Skin of body (tissue), 2 donors: ENCODE measurements around the gene TYMP. TPM values are rescaled to one million over a fixed set of nuclear protein-coding genes. Genes with fewer than 3 reads are reported as not detected.
"Not testable (repeated sequence)": the region's sequence is repeated elsewhere in the genome, so short reads cannot be mapped to it uniquely, and the experiment has no call there.

Experiments used
- DNase-seq: peaks from one replicate; lab custom pipeline; 2025; lab: John Stamatoyannopoulos, UW
- total RNA-seq: library from RNA; depleted of rRNA; stranded (reverse); fragments of >200 nt; gene quantifications from one replicate; pipeline ENCODE4 v1.2.3, GENCODE V29; 2014

TYMP gene
- total RNA-seq, 1 donor from 2014 or later = 16.3 TPM

DNA sequence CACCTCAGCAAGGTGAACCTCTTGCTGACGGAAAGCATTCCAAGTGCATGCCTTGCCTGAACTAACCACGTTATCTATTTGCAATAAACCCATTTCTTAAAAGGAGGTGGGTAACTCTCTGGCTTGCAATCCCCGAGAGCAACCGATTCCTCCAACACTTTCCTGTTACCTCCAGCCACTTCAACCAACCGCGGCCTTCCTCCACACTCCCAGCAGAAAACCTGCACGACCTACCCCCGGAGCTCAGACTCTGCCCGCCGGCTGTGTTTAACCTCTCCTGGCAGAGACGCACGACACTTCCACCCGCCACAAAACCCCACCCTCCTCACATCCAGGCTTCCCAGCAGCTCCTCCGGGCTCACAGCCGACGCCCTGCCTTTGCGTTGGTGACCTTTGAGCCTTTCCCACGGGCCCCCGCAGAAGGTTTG is 5.1 kb downstream of the TYMP start:
- DNase-seq = no peak

DNA sequence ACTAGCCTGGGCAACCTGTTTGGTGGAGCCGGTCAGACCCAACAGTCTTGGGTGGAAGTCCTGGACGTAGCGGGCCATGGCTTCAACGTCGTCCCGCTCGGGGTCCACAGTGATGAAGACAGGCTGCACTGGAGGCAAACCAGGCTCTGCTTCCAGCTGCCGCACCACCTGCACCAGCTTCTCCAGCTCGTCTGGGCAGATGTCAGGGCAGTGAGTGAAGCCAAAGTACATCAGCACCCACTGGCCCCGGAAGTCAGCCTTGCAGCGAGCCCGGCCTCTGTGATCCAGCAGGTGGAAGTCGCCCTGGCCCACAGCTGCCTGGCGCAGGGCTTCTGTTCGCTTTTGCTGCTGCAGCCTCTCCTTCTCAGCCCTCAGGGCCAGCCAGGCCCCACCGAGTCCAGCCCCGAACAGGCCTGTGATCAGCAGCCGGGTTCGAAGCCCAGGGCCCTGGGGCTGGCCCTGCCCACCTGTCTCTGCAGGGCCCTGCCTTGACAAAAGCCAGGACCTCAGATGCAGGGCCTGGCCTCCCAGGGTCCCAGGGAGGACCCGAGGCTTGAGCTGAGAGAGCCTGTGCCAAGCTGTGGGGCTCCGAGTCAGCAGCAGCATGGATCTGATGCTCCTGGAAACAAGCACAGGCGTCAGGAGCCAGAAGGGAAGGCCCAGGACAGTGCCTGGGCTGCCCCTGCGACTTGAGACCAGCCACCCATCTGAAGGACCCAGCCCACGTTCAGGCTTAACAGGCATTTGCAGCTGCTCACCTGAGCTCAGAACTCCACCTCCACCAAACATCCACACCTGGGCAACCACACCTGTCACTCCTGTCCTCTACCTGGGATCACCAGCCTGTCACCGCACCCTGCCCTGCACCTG is 5.8 kb downstream of the TYMP start:
- DNase-seq = no peak

DNA sequence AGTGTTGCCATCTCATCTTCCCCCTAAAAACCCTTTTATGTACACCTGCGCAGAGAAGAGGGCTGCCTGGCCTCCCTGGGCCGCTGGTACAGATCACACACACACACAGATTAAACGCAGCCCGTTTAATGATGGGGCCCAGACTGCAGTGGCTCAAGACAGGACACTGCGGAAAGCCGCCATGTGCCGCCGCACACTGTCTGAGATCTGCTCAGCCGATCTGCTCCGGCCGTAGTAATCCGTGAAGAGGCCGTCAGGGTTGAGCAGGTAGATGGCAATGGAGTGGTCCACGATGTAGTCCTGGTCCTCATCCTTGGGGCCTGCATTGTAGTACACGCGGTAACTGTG is 6.4 kb downstream of the TYMP start:
- DNase-seq = no peak

DNA sequence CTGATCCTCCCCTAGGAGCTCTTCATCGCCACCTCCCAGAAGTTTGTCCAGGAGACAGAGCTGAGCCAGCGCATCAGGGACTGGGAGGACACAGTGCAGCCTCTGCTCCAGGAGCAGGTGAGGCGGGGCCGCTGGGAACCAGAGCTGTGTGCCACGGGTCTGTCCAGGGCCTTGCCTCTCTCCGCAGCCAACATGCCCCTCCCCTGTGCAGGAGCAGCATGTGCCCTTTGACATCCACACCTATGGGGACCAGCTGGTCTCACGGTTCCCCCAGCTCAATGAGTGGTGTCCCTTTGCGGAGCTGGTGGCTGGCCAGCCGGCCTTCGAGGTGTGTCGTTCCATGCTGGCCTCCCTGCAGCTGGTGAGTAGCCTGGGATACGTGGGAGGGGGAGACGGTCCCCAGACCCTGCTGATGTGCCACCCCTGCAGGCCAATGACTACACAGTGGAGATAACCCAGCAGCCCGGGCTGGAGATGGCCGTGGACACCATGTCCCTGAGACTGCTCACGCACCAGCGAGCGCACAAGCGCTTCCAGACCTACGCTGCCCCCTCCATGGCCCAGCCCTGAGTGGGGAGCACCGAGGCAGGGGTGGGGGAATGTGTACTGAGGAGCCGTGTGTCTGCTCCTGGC is 6.9 kb downstream of the TYMP start:
- DNase-seq = no peak

DNA sequence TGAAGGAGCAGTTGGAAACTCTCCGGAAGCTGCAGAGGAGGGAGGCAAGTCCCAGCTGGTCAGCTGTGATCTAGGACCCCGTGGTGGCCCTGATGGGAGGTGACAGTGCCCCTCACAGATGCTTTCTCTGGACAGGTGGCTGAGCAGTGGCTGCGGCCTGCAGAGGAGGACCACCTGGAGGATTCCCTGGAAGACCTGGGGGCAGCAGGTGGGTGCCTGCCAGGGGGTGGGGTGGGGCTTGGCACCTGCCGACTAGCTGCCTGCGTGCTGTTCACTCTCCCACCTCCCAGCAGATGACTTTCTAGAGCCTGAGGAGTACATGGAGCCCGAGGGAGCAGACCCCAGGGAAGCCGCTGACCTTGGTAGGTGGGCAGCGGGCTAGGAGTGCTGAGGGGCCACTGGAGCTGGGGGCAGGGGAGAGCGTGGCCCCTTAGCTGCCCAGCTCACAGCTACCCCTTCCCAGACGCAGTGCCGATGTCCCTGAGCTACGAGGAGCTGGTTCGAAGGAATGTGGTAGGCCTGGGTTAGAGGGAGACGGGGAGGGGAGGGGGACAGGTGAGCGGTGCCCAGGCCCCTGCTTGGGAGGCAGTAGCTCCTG is 7.5 kb downstream of the TYMP start:
- no peak for DNase-seq

DNA sequence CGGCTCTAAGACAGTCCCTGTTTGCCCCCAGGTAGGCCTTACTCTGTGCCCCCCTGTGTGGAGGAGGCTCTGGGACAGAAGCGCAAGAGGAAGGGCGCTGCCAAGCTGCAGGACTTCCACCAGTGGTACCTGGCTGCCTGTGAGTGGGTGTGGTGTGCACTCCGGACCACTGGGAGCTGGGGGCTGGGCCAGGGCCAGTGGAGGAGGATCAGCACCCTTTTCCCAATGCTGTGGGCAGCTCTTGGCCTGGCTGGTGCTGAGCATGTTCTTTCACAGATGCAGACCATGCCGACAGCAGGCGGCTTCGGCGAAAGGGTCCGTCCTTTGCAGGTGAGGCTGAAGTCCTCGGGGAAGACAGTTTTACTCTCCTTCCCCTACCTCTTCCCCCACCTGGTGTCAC is 8.1 kb downstream of the TYMP start:
- DNase-seq = no peak

DNA sequence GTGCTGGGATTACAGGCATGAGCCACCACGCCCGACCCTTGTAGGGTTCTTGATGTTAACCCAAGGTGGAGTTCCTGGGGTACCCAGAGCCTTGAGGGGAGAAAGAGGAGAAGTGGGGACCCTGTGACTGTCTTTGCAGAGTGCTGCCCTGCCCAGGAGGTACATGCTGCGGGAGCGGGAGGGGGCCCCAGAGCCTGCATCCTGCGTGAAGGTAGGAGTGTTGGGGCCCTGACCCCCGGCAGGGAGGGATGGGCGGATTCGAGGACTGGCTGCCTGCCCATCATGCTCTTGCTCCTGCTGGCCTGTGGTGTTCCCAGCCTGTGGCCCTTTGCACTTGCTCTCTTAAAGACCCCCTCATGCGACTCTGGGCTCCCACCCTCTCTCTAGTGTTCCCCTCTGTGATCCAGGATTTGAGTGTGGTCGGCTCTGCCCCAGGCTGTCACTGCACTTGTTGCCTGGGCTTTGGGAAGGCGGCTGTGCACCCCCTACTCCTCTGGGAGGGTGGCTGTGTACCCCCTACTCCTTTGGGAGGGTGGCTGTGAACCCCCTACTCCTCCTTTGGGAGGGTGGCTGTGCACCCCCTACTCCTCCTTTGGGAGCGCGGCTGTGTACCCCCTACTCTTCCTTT is 8.9 kb downstream of the TYMP start:
- no peak for DNase-seq

DNA sequence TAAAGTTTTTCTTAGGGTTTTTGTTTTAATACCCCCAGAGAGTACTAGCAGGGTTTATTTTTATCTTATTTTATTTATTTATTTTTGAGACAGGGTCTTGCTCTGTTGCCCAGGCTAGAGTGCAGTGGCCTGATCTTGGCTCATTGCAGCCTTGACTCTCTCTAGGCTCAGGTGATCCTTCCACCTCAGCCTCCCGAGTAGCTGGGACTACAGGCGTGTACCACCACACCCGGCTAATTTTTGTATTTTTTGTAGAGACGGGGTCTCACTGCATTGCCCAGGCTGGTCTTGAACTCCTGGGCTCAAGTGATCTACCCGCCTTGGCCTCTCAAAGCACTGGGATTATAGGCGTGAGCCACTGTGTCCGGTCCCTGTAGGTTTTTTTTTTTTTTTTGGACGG is 9.6 kb downstream of the TYMP start:
- not testable (repeated sequence) for DNase-seq

DNA sequence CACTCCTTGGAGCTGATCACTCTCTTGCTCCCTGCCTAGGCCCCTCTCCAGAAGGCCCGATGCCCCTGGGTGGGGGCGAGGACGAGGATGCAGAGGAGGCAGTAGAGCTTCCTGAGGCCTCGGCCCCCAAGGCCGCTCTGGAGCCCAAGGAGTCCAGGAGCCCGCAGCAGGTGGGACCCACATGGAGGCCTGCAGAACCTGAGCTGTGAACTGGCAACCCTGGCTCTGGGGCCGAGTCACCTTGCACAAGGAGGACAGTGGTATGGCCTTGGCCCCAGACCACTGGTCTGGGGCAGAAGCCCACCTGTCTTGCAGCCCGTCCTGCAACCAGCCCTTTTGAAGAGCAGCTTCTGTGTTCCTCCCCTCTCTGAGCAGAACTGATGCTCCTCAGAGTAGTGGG is 10.7 kb downstream of the TYMP start:
- DNase-seq = no peak

DNA sequence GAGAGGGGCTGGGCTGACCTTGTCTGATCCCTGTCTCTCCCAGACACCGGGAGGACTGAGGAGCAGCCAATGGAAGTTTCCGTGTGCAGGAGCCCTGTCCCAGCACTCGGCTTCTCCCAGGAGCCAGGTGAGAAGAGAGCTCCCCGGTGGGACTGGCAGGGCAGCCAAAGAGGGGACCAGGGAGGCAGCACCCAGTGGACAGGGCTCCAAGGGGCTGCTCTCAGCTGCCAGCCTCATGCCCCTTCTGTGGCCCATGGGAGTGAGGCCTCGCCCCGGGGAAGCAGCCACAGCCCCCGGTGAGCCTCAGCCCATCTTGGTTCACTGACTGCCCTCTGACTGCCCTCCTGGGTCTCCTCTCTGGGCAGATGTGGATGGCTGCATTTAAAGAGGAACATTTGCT is 11.2 kb downstream of the TYMP start:
- DNase-seq = no peak

DNA sequence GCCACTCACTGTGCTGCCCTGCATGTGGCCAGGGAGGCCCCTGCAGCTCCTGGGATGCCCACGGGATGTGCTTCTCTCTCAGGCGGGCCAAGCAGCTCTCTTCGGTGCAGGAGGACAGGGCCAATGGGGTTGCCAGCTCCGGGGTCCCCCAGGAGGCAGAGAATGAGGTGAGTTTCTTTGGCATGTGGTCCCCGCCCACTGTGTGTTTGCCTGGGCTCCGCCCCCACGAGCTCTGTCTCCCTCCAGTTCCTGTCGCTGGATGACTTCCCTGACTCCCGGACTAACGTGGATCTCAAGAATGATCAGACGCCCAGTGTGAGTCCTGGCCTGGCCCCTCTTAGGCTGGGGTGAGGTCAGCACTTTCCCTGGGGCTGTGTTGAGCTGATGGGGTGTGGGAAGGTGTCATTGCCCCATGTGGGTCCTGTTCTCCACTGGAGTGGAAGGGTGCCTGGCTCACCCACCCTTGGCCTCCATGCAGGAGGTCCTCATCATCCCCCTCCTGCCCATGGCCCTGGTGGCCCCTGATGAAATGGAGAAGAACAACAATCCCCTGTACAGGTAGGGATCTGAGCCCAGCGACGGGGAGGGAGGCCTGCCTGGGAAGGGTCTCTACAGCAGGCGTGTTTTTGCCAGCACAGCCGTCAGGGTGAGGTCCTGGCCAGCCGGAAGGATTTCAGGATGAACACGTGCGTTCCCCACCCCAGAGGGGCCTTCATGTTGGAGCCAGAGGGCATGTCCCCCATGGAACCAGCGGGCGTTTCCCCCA is 12.1 kb downstream of the TYMP start:
- DNase-seq = no peak

DNA sequence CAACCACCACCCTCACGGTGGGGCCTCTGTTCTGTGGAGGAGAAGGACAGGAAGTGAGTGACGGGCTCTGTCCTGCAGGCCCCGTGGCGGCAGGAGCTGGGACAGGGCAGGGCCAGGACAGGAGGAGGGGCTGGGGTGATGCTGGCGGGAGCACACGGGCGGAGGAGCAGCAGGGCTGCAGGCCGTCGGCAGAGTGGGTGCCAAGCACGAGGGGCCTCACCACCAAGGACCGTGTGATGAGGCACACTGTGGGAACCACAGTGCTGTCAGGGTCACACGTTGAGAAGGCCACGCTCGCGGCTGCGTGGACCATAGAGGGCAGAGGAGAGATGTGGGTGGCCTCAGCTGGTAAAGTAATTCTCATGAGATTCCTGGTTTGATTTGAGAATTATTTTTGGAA is 12.9 kb downstream of the TYMP start:
- no peak for DNase-seq

DNA sequence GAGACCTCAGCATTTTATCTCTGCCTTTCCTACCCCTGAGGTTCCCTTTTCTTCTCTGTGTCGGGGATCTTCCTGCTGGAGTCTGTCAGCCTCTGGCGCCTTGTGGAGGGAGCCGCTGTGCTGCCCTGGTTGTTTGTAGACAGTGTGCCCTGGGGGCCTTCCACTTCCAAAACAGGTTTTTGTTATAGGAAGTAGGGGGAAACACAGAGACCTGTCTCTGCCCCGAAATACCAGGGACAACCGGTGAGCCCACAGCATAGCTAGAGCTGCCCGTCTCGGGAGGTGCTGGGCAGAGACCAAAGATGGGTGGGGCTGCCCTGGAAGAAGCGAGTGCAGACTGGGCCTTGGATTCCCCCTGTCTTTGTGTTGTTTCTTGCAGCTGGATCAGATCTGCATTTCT is 13.7 kb downstream of the TYMP start:
- DNase-seq = no peak

DNA sequence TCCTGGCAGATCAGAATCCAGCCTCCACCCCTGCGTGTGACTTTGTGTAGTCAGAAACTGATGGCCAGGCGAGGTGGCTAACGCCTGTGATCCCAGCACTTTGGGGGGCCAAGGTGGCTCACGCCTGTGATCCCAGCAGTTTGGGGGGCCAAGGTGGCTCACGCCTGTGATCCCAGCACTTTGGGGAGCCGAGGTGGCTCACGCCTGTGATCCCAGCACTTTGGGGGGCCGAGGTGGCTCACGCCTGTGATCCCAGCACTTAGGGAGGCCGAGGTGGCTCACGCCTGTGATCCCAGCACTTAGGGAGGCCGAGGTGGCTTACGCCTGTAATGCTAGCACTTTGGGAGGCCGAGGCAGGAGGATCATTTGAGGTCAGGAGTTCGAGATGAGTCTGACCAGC is 16.6 kb downstream of the TYMP start:
- DNase-seq = no peak

DNA sequence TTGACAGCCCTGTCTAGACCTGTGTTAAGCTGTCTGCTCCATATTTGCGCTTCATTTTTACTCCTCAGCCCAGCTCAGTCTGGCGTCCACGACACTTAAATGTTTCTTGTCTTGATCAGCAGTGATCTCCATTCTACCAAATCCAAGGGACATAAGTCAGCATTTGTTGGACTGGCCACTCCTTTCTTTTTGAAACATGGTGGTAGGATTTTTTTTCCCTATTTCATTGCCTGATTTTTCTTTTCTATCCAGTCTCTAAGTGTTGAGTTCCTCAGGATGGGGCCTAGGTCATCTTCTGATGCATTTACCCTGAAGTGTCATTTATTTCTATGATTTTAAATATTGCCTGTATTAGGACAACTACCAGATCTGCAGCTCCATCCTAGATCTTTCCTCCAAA is 20.9 kb downstream of the TYMP start:
- no peak for DNase-seq

DNA sequence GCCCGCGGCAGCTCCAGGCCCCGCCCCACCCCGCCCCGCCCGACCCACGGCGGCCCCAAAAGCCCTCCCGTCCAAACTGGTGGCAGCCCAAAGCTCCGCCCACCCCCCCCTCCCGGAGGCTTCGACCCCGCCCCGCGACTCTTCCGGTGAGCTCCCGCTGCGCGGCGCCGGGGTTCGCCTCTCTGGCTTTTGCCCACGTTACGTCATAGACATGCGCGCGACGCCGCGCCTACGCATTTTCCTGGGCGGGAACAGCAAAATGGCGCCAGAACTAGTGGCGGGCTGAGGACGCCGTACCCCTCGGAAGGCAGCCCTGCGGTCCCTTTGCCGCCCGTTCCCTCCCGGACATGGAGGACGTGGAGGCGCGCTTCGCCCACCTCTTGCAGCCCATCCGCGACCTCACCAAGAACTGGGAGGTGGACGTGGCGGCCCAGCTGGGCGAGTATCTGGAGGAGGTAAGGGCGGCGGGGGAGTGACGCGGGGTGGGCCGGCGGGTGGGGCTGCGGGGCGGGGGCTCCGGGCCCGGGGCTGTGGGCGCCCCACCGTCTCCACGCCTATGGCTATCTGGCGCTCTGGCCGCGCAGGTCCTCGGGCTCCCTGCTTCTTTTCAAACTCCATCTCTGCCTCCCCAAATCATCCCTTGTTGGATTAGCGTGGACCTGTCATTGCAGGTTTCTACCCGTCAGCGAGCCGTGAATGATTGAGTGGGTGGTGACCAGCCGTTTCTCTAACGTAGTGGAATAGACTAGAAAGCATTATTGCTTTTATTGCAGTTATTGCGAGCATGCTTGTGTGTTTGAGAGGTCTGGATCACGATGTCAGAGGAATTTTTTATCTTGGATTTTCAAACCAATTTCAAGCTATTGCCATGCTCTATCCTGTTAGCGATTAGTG is 21.6 kb downstream of the TYMP start, which contains the start of gene NCAPH2:
TSS of gene NCAPH2 (plus strand) at position 234 of the 894 bp plus-strand sequence. CDS start at position 348, 114 bp downstream.
- DNase-seq = peak; percentile 97

DNA sequence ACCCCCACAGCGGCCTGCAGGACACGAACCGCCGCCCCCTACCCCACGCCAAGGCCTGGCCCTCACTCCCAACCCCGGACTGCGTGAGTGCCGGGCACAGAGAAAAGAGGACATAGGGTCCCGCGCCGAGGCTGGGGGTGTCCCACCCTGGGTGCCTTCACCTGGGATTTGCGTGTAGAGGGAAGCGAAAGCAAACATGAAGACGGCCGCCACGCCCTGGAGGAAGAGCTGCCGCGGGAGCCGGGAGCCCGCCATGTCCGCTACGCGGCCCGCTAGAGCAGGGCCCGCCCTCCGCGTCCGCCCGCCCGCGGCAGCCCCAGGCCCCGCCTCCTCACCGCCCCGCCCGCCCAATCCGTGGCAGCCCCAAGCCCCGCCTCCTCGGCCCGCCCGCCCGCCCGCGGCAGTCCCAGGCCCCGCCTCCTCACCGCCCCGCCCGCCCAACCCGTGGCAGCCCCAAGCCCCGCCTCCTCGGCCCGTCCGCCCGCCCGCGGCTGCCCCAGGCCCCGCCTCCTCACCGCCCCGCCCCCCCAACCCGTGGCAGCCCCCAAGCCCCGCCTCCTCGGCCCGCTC is 22.3 kb downstream of the TYMP start, which contains the start of gene LMF2:
TSS of gene LMF2 (minus strand) at position 282 of the 570 bp plus-strand sequence. CDS start at position 255, 27 bp downstream.
- DNase-seq = no peak

DNA sequence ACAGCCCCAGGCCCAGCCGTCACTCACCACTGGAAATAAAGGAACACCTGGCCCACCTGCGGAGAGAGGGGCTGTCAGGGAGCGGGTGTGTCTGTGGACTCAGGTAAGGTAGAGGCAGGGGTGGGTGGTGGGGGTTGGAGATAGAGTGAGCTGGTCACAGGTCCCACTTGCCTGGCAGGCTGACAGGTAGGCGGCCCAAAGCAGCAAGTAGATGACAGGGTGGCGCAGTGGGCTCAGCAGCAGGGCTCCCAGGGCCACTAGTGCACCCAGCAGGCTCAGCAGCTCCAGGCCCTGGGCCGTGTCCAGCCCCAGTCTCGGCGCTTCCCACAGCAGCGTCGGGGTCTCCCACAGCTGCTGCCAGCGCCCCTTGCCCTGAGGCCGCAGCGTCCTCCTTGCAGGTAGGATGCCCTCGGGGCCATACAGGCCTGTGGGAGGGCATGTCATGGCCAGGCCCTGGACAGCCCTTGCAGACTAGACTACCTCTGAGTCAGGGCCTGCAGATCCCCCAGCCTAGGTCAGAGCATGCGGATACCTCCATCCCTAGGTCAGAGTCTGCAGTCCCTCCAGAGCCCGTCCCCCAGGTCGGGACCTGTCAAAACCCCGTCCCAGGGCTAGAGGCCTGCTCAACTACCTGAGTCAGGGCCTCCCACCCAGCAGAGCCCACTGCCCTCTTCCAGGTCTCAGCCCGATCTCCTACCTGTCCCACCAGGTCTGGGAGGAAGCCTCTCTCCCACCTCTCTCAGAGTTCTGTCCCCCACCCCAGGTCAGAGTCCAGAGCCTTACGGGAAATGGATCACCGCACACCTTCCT is 23.0 kb downstream of the TYMP start:
- peak; percentile 43 for DNase-seq
